ENCODE measurements around the gene PTX4. TPM values are rescaled to one million over a fixed set of nuclear protein-coding genes. Genes with fewer than 3 reads are reported as not detected.

The PTX4 gene
- total and polyA plus RNA-seq, 5 donors from 2014 or later: not detected

GRCh38 chr16:1464894-1465566 lies 23.7 kb downstream of the PTX4 start:
- ATAC-seq (ENCODE audit: low read depth in 2 of 2): no peak
- no peak overlapping the region for H3K27ac ChIP-seq (ENCODE audit: insufficient read depth, low read length, poor library complexity, severe bottlenecking)
- DNase-seq: no peak
- H3K4me3 Mint-ChIP-seq: no peak overlapping the region
- H3K4me3 ChIP-seq (ENCODE audit: low read depth, low read length): no peak overlapping the region
- no peaks in the 10 kb centered on the region for H3K4me1 ChIP-seq (ENCODE audit: control insufficient read depth, insufficient read depth, low read length, poor library complexity, severe bottlenecking)
- H3K9me3 ChIP-seq (ENCODE audit: control insufficient read depth in 2 of 2, low read length in 2 of 2): no peaks in the 10 kb centered on the region
- peaks cover 0 to 20% (median 4%) of the 10 kb centered on the region in 4 donors for H3K4me1 Mint-ChIP-seq
- no peaks in the 10 kb centered on the region for H3K27me3 ChIP-seq (ENCODE audit: control insufficient read depth, insufficient read depth, low read length)
- no peak overlapping the region for H3K27ac Mint-ChIP-seq
- peaks cover 6% of the 10 kb centered on the region for H3K36me3 ChIP-seq (ENCODE audit: control insufficient read depth, insufficient read depth, low read length)
- no peaks in the 10 kb centered on the region for H3K27me3 Mint-ChIP-seq
- H3K36me3 Mint-ChIP-seq: peaks cover 4% of the 10 kb centered on the region
- no peaks in the 10 kb centered on the region for H3K9me3 Mint-ChIP-seq

- Mint-ChIP-seq H3K27me3 (no peaks in the 10 kb centered on the region), H3K27ac (no peak overlapping the region), H3K4me1 (peaks cover 0 to 14% (median 0%) of the 10 kb centered on the region in 4 donors), H3K36me3 (peaks cover 4% of the 10 kb centered on the region), H3K9me3 (peaks cover 0 to 1% (median 0%) of the 10 kb centered on the region in 7 donors), H3K4me3 (no peak overlapping the region)
- Histone ChIP-seq H3K4me1 (ENCODE audit: control insufficient read depth, insufficient read depth, low read length, poor library complexity, severe bottlenecking) (no peaks in the 10 kb centered on the region), H3K4me3 (ENCODE audit: low read depth, low read length) (no peak overlapping the region), H3K36me3 (ENCODE audit: control insufficient read depth, insufficient read depth, low read length) (peaks cover 6% of the 10 kb centered on the region), H3K9me3 (ENCODE audit: control insufficient read depth in 2 of 2, low read length in 2 of 2) (no peaks in the 10 kb centered on the region), H3K27ac (ENCODE audit: insufficient read depth, low read length, poor library complexity, severe bottlenecking) (no peak overlapping the region), H3K27me3 (ENCODE audit: control insufficient read depth, insufficient read depth, low read length) (no peaks in the 10 kb centered on the region)
- DNase-seq (no peak), ATAC-seq (ENCODE audit: low read depth in 2 of 2) (no peak)
Measured at GRCh38 chr16:1464196-1464893, 24.4 kb downstream of the PTX4 start.

DNA sequence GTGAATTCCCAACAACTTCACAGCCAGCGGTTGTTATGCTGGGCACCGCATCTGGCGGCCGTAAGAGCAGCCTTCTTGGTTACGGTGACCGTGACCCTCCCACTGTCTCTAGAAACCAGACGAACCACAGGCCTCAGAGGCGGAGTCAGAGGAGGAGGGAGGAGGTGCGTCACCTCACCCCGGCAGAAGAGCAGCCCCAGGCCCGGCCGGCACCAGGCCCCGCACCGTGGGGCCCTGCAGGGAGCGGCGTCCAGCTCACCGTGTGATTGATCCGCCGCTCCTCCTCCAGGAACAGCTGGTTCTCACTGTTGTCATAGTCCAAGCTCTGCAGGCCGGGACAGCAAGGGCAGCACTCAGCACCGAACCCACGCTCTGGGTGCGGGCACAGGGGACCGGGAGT lies 27.6 kb downstream of the PTX4 start:
- H3K4me3 ChIP-seq (ENCODE audit: low read depth, low read length): no peak overlapping the region
- no peak for DNase-seq
- Mint-ChIP-seq H3K4me3 (no peak overlapping the region), H3K27ac (no peak overlapping the region), H3K9me3 (peaks cover 0 to 1% (median 0%) of the 10 kb centered on the region in 7 donors), H3K27me3 (no peaks in the 10 kb centered on the region), H3K4me1 (peaks cover 0 to 3% (median 0%) of the 10 kb centered on the region in 4 donors), H3K36me3 (peaks cover 4% of the 10 kb centered on the region)
- H3K4me1 ChIP-seq (ENCODE audit: control insufficient read depth, insufficient read depth, low read length, poor library complexity, severe bottlenecking): no peaks in the 10 kb centered on the region
- H3K27ac ChIP-seq (ENCODE audit: insufficient read depth, low read length, poor library complexity, severe bottlenecking): no peak overlapping the region
- ATAC-seq (ENCODE audit: low read depth in 2 of 2): no peak
- H3K36me3 ChIP-seq (ENCODE audit: control insufficient read depth, insufficient read depth, low read length): peaks cover 10% of the 10 kb centered on the region
- no peaks in the 10 kb centered on the region for H3K27me3 ChIP-seq (ENCODE audit: control insufficient read depth, insufficient read depth, low read length)
- H3K9me3 ChIP-seq (ENCODE audit: control insufficient read depth in 2 of 2, low read length in 2 of 2): no peaks in the 10 kb centered on the region

DNA sequence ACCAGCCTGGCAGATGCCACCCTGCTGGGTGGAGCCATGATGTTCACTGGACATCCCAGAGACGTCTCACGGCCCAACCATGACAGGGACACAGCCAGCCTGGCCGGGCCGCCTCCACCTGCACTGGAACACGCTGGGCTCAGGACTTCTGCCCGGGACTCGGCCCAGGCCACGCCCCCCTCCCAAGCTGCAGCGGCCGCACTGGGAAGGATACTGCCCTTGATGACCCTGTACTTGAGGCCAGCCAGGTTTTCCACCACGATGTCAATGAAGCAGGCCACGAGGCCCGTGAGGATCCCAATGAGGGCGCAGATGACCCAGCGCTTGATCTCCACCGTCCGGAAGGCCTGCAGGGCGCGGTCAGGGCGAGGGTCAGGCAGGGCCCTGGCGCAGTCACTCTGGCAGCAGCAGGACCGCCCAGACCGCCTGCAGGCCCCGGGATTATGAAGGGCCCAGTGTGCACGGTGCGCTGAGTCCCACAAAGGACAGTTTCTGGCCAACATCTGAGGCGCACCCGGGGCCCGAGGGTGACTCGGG lies 28.1 kb downstream of the PTX4 start:
- no peak for DNase-seq
- Histone ChIP-seq H3K4me3 (ENCODE audit: low read depth, low read length) (no peak overlapping the region), H3K27ac (ENCODE audit: insufficient read depth, low read length, poor library complexity, severe bottlenecking) (no peak overlapping the region), H3K4me1 (ENCODE audit: control insufficient read depth, insufficient read depth, low read length, poor library complexity, severe bottlenecking) (no peaks in the 10 kb centered on the region), H3K27me3 (ENCODE audit: control insufficient read depth, insufficient read depth, low read length) (no peaks in the 10 kb centered on the region), H3K36me3 (ENCODE audit: control insufficient read depth, insufficient read depth, low read length) (peaks cover 12% of the 10 kb centered on the region), H3K9me3 (ENCODE audit: control insufficient read depth in 2 of 2, low read length in 2 of 2) (no peaks in the 10 kb centered on the region)
- no peaks in the 10 kb centered on the region for H3K27me3 Mint-ChIP-seq
- no peak for ATAC-seq (ENCODE audit: low read depth in 2 of 2)
- no peak overlapping the region for H3K27ac Mint-ChIP-seq
- H3K9me3 Mint-ChIP-seq: peaks cover 0 to 1% (median 0%) of the 10 kb centered on the region in 7 donors
- H3K4me3 Mint-ChIP-seq: no peak overlapping the region
- peaks cover 4% of the 10 kb centered on the region for H3K36me3 Mint-ChIP-seq
- peaks cover 0 to 3% (median 0%) of the 10 kb centered on the region in 4 donors for H3K4me1 Mint-ChIP-seq

DNA sequence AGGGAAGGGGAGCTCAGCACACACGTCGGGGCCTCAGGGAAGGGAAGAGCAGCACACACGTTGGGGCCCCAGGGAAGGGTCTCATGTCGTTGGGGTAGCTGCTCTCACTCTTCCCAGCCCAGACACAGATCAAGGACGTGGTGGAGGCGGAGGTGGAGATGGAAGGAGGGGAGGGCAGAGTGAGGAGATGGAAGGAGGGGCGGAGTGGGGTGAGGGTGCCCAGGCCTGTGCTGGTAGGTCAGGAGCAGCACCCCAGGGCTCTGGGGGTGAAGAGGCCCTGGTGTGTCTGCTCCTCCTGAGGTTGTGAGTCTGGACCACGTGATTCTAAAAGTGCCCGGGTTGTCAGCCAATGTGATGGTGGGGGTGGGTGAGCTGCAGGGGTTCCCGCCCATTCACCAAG lies 28.8 kb downstream of the PTX4 start:
- no peak overlapping the region for H3K4me3 Mint-ChIP-seq

GRCh38 chr16:1458977-1459341 lies 29.8 kb downstream of the PTX4 start:
- no peak overlapping the region for H3K4me3 ChIP-seq (ENCODE audit: low read depth, low read length)
- H3K27me3 ChIP-seq (ENCODE audit: control insufficient read depth, insufficient read depth, low read length): no peaks in the 10 kb centered on the region
- Mint-ChIP-seq H3K4me3 (no peak overlapping the region), H3K9me3 (peaks cover 0 to 1% (median 0%) of the 10 kb centered on the region in 7 donors), H3K27ac (peak overlapping the region in 1 of 3 donors; percentile 25), H3K27me3 (no peaks in the 10 kb centered on the region), H3K4me1 (peaks cover 0 to 3% (median 0%) of the 10 kb centered on the region in 4 donors), H3K36me3 (peaks cover 6% of the 10 kb centered on the region)
- DNase-seq: no peak
- H3K27ac ChIP-seq (ENCODE audit: insufficient read depth, low read length, poor library complexity, severe bottlenecking): no peak overlapping the region
- H3K4me1 ChIP-seq (ENCODE audit: control insufficient read depth, insufficient read depth, low read length, poor library complexity, severe bottlenecking): no peaks in the 10 kb centered on the region
- ATAC-seq (ENCODE audit: low read depth in 2 of 2): peak; percentile 29 to 48
- H3K9me3 ChIP-seq (ENCODE audit: control insufficient read depth in 2 of 2, low read length in 2 of 2): no peaks in the 10 kb centered on the region
- peaks cover 19% of the 10 kb centered on the region for H3K36me3 ChIP-seq (ENCODE audit: control insufficient read depth, insufficient read depth, low read length)

More for the DNA sequence above, 28.8 kb downstream of the PTX4 start:
- Mint-ChIP-seq H3K27ac (no peak overlapping the region), H3K4me1 (peaks cover 0 to under 1% (median 0%) of the 10 kb centered on the region in 4 donors), H3K9me3 (peaks cover 0 to 1% (median 0%) of the 10 kb centered on the region in 7 donors), H3K27me3 (no peaks in the 10 kb centered on the region), H3K36me3 (peaks cover 4% of the 10 kb centered on the region)
- H3K9me3 ChIP-seq (ENCODE audit: control insufficient read depth in 2 of 2, low read length in 2 of 2): no peaks in the 10 kb centered on the region
- no peak overlapping the region for H3K27ac ChIP-seq (ENCODE audit: insufficient read depth, low read length, poor library complexity, severe bottlenecking)
- no peak for ATAC-seq (ENCODE audit: low read depth in 2 of 2)
- no peak overlapping the region for H3K4me3 ChIP-seq (ENCODE audit: low read depth, low read length)
- H3K36me3 ChIP-seq (ENCODE audit: control insufficient read depth, insufficient read depth, low read length): peaks cover 17% of the 10 kb centered on the region
- DNase-seq: no peak
- no peaks in the 10 kb centered on the region for H3K27me3 ChIP-seq (ENCODE audit: control insufficient read depth, insufficient read depth, low read length)
- H3K4me1 ChIP-seq (ENCODE audit: control insufficient read depth, insufficient read depth, low read length, poor library complexity, severe bottlenecking): no peaks in the 10 kb centered on the region

- H3K4me3 ChIP-seq (ENCODE audit: low read depth, low read length): no peak overlapping the region
- Mint-ChIP-seq H3K36me3 (peaks cover 9% of the 10 kb centered on the region), H3K27ac (peak overlapping the region in 1 of 3 donors; percentile 25), H3K4me3 (no peak overlapping the region), H3K4me1 (peaks cover 0 to 3% (median 0%) of the 10 kb centered on the region in 4 donors), H3K9me3 (peaks cover 0 to 1% (median 0%) of the 10 kb centered on the region in 7 donors), H3K27me3 (no peaks in the 10 kb centered on the region)
- H3K36me3 ChIP-seq (ENCODE audit: control insufficient read depth, insufficient read depth, low read length): peaks cover 20% of the 10 kb centered on the region
- no peak for DNase-seq
- no peaks in the 10 kb centered on the region for H3K27me3 ChIP-seq (ENCODE audit: control insufficient read depth, insufficient read depth, low read length)
- H3K27ac ChIP-seq (ENCODE audit: insufficient read depth, low read length, poor library complexity, severe bottlenecking): no peak overlapping the region
- no peaks in the 10 kb centered on the region for H3K9me3 ChIP-seq (ENCODE audit: control insufficient read depth in 2 of 2, low read length in 2 of 2)
- H3K4me1 ChIP-seq (ENCODE audit: control insufficient read depth, insufficient read depth, low read length, poor library complexity, severe bottlenecking): no peaks in the 10 kb centered on the region
- no peak for ATAC-seq (ENCODE audit: low read depth in 2 of 2)
Measured at GRCh38 chr16:1458336-1458976, 30.3 kb downstream of the PTX4 start.

Data from CD4-positive, CD25-positive, alpha-beta regulatory T cell (primary cell).